MM.1S (cell line): ENCODE measurements around the gene ORAI3.

Source experiments
- DNase-seq: peaks from one replicate; pipeline ENCODE4 v3.0.0-alpha.2; 2015
- H2AFZ ChIP-seq: fragments of 300-600 bp; sonication (generic); 2 replicates; pipeline ENCODE4 v1.6.0; 2016; ENCODE audit warnings: antibody characterized with exemption, low read length
- H3F3A ChIP-seq: fragments of 300-600 bp; sonication (generic); 2 replicates; pipeline ENCODE4 v1.6.1; 2016; ENCODE audit warnings: mild to moderate bottlenecking, antibody characterized with exemption, low read length, moderate library complexity, mixed read lengths; ENCODE audit not compliant: insufficient read depth
- H3K27ac ChIP-seq: fragments of 300-600 bp; sonication (generic); 2 replicates; pipeline ENCODE4 v1.5.1; 2016; ENCODE audit warnings: mild to moderate bottlenecking, low read length
- H3K27me3 ChIP-seq: fragments of 300-600 bp; sonication (generic); replicated peaks from 2 replicates; pipeline ENCODE4 v1.6.0; 2016; ENCODE audit warnings: low read length; ENCODE audit not compliant: insufficient read depth
- H3K36me3 ChIP-seq: fragments of 300-600 bp; sonication (generic); replicated peaks from 2 replicates; pipeline ENCODE4 v1.6.1; 2016; ENCODE audit warnings: mild to moderate bottlenecking, low read length, mixed read lengths; ENCODE audit not compliant: insufficient read depth
- H3K4me1 ChIP-seq: fragments of 300-600 bp; sonication (generic); 2 replicates; pipeline ENCODE4 v1.6.1; 2016; ENCODE audit warnings: low read length, mixed read lengths
- H3K4me2 ChIP-seq: fragments of 300-600 bp; sonication (generic); 2 replicates; pipeline ENCODE4 v1.6.0; 2016; ENCODE audit warnings: low read depth, low read length
- H3K4me3 ChIP-seq: fragments of 300-600 bp; sonication (generic); 2 replicates; pipeline ENCODE4 v1.5.1; 2016; ENCODE audit warnings: low read length, mixed read lengths
- H3K79me2 ChIP-seq: fragments of 300-600 bp; sonication (generic); 2 replicates; pipeline ENCODE4 v1.6.1; 2016; ENCODE audit warnings: mixed run types, low read length, mixed read lengths
- H3K9ac ChIP-seq: fragments of 300-600 bp; sonication (generic); 2 replicates; pipeline ENCODE4 v1.6.1; 2016; ENCODE audit warnings: low read length, mixed read lengths
- H3K9me2 ChIP-seq: fragments of 300-600 bp; sonication (generic); replicated peaks from 2 replicates; pipeline ENCODE4 v1.6.1; 2016; ENCODE audit warnings: mild to moderate bottlenecking, low read length, mixed read lengths; ENCODE audit not compliant: insufficient read depth
- H3K9me3 ChIP-seq: fragments of 300-600 bp; sonication (generic); replicated peaks from 2 replicates; pipeline ENCODE4 v1.6.1; 2016; ENCODE audit warnings: mild to moderate bottlenecking, low read length, mixed read lengths; ENCODE audit not compliant: insufficient read depth
- H4K20me1 ChIP-seq: fragments of 300-600 bp; sonication (generic); 2 replicates; pipeline ENCODE4 v1.6.1; 2016; ENCODE audit warnings: mild to moderate bottlenecking, low read length, moderate library complexity, mixed read lengths; ENCODE audit not compliant: insufficient read depth
- CTCF ChIP-seq: fragments of 300-600 bp; sonication (generic); IDR thresholded peaks from 2 replicates; pipeline ENCODE4 v1.5.1; 2016; ENCODE audit warnings: antibody characterized with exemption, low read length, mixed read lengths
- EZH2 ChIP-seq: fragments of 300-600 bp; sonication (generic); optimal IDR thresholded peaks from 2 replicates; pipeline ENCODE3; 2017; ENCODE audit warnings: low read depth, mild to moderate bottlenecking, antibody characterized with exemption, low read length, mixed read lengths
- EZH2phosphoT487 ChIP-seq: fragments of 300-600 bp; sonication (generic); IDR thresholded peaks from 2 replicates; pipeline ENCODE4 v1.6.1; 2018; ENCODE audit warnings: antibody characterized with exemption, low read length

ORAI3 gene

GRCh38 chr16:31000671-31001382, 52.0 kb downstream of the ORAI3 start:
- Histone ChIP-seq H3K27ac (no peak overlapping the region), H3K79me2 (no peaks in the 10 kb centered on the region), H3K36me3 (no peaks in the 10 kb centered on the region), H3K4me3 (no peak overlapping the region), H3K27me3 (peaks cover 92% of the 10 kb centered on the region), H3K4me1 (peaks cover 7% of the 10 kb centered on the region; the same call in 1 of the 2 replicates), H3K4me2 (no peak overlapping the region), H4K20me1 (no peaks in the 10 kb centered on the region), H3K9me3 (no peaks in the 10 kb centered on the region), H3K9ac (no peak overlapping the region), H3F3A (no peaks in the 10 kb centered on the region), H2AFZ (no peak overlapping the region), H3K9me2 (no peaks in the 10 kb centered on the region)
- no peak for DNase-seq
- TF ChIP-seq EZH2 = no peak
- no peak for TF ChIP-seq CTCF
- TF ChIP-seq EZH2phosphoT487 = no peak

GRCh38 chr16:31001507-31002249, 52.8 kb downstream of the ORAI3 start:
- DNase-seq = no peak
- H2AFZ ChIP-seq = no peak overlapping the region

GRCh38 chr16:31002250-31002700, 53.4 kb downstream of the ORAI3 start:
- Histone ChIP-seq H3K9me2 (no peaks in the 10 kb centered on the region), H2AFZ (no peak overlapping the region), H3K27me3 (peaks cover 96% of the 10 kb centered on the region), H3K4me3 (no peak overlapping the region), H3K27ac (no peak overlapping the region), H3K36me3 (no peaks in the 10 kb centered on the region), H3K4me1 (no peaks in the 10 kb centered on the region), H3K9ac (no peak overlapping the region), H3F3A (no peaks in the 10 kb centered on the region), H3K9me3 (no peaks in the 10 kb centered on the region), H4K20me1 (no peaks in the 10 kb centered on the region), H3K79me2 (no peaks in the 10 kb centered on the region), H3K4me2 (no peak overlapping the region)
- no peak for DNase-seq
- TF ChIP-seq EZH2 (no peak), EZH2phosphoT487 (no peak), CTCF (no peak)

More at GRCh38 chr16:31001507-31002249, 52.8 kb downstream of the ORAI3 start:
- H3K9me3 ChIP-seq = no peaks in the 10 kb centered on the region
- no peak for TF ChIP-seq EZH2phosphoT487
- H3K79me2 ChIP-seq = no peaks in the 10 kb centered on the region
- no peaks in the 10 kb centered on the region for H3K9me2 ChIP-seq
- peaks cover 92% of the 10 kb centered on the region for H3K27me3 ChIP-seq
- H3K9ac ChIP-seq = no peak overlapping the region
- H3K36me3 ChIP-seq = no peaks in the 10 kb centered on the region
- H3K4me1 ChIP-seq = peaks cover 3% of the 10 kb centered on the region; the same call in 1 of the 2 replicates
- H3K27ac ChIP-seq = no peak overlapping the region
- H4K20me1 ChIP-seq = no peaks in the 10 kb centered on the region
- H3K4me3 ChIP-seq = no peak overlapping the region
- H3K4me2 ChIP-seq = no peak overlapping the region
- H3F3A ChIP-seq = no peaks in the 10 kb centered on the region
